GM21367 (cell line): ENCODE results near the gene STK16.
"Not testable (repeated sequence)": the region's sequence is repeated elsewhere in the genome, so short reads cannot be mapped to it uniquely, and the experiment has no call there.

Experiments used
- ATAC-seq: cut with Tn5 transposase; IDR thresholded peaks from one replicate; pipeline ENCODE4 v1.9.1; 2021; ENCODE audit not compliant: unreplicated experiment

The STK16 gene, protein sequence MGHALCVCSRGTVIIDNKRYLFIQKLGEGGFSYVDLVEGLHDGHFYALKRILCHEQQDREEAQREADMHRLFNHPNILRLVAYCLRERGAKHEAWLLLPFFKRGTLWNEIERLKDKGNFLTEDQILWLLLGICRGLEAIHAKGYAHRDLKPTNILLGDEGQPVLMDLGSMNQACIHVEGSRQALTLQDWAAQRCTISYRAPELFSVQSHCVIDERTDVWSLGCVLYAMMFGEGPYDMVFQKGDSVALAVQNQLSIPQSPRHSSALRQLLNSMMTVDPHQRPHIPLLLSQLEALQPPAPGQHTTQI

DNA sequence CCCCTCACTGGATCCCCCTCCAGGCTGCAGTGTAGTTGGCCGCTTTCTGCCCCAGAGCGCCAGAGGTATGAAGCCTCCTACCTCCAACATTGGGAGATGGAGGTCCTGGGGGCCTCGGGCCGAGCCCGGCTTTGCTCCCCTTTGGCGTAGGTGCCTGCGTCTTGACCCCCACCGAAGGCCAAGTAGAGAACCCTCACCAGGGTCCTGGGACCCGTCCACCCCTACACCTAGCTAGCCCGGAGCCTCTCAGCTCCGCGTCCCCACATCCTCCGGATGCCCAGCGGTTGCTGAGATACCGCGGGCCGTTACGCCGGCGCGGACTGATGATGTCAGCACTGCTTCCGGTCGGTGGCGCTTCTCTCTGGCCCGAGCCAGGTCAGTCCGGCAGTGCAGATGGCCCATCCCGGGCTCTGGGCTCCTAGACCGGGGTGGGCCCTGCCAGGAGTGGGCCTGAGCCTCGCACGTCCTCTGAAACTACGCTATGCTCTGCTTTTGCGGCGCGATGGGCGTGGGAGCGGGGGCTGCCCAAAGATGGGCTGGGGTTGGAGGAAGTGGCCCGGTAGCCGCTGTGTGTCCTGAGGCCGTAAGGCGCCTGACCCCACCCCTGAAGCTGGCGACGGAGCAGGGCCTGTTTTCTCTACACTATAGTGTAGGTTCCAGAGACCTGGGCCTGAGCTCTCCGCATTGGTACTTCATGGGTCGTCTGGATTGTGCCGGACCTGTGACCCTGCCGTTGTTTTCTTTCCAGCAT lies at the start of gene STK16, which contains the start of gene GLB1L:
Gene STK16 (plus strand): TSS at position 332 of the 751 bp plus-strand sequence. CDS start 521 bp downstream, outside the sequence.
Gene GLB1L (minus strand): TSS at position 297 of the 751 bp plus-strand sequence. CDS start 1,871 bp downstream, outside the sequence.
- peak; percentile 65 for ATAC-seq

DNA sequence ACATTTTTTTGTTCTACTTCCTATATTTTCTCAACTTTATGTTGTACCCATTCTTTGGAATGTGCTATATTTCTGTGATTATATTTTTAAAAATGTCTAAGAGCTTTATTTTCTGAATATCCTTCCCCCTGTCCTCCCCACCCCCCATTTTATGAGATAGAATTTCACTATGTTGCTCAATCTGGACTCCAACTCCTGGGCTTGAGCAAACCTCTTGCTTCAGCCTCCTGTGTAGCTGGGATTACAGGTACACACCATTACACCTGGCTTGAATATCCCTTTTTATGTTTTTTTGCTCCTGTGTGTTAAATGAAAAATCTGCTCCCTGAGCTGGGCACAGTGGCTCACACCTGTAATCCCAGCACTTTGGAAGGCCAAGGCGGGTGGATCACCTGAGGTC lies 47.9 kb upstream of the STK16 start:
- no peak for ATAC-seq

- no peak for ATAC-seq
Observed at GRCh38 chr2:219198974-219199373, 46.3 kb upstream of the STK16 start.

- no peak for ATAC-seq
Observed at GRCh38 chr2:219199470-219200211, 45.6 kb upstream of the STK16 start.

GRCh38 chr2:219200502-219201326 lies 44.6 kb upstream of the STK16 start:
- not testable (repeated sequence) for ATAC-seq

GRCh38 chr2:219201331-219201730 lies 43.9 kb upstream of the STK16 start:
- not testable (repeated sequence) for ATAC-seq

GRCh38 chr2:219204425-219205164 lies 40.7 kb upstream of the STK16 start:
- ATAC-seq = no peak

DNA sequence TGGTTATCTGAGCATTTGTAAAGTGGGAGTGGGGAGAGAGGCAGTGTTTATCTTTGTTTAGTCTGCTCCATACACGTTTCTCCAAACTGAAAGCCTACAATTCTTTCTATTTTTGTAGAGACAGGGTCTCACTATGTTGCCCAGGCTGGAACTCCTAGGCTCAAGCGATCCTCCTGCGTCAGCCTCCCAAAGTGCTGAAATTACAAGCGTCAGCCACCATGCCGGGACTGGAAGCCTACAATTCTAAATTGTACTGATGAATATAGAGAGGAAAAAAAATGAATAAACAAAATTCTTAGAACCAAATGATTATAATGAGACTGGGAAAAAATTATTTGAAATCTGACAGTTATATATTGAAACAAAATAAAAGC lies 40.1 kb upstream of the STK16 start:
- ATAC-seq = no peak

- no peak for ATAC-seq
Observed at GRCh38 chr2:219205981-219206327, 39.3 kb upstream of the STK16 start.

DNA sequence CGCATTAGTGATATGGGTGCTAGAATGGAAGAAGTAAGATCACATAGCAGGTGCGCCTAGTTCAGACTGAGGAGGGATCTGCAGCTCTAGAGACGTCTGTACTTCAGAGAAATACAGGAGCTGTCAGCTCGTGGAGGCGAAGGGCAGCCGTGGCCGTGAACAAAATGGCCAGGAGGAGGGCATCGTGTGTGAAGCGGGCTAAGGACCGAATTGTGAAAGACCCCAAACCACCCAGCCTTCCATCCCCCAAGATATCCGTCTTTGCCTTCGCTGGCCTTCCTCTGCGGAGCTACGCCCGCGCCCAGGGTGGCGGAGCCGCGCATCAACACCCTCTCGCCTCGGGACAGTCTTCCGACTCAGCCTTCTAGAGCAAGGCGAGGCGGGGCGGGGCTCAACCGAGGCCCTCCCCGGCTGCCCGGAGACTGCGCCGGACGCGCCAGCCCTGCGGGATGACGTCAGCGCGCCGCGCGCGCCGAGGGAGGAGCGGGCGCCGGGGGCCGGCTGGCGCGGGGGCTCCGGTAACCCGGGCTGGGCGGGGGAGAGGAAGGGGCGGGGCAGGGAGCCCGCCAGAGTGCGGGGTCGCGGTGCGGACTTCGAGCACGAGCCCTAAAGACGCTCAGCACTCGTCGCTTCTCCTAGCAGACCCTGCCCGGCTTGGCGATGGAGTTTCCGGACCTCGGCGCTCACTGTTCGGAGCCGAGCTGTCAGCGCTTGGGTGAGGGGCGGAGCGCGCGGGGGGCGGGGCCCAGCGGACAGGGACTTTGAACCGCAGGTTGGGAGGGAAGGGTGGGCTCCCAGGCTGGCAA lies 38.7 kb upstream of the STK16 start, which contains the start of gene ZFAND2B:
Gene ZFAND2B (plus strand): TSS at position 455 of the 806 bp plus-strand sequence. CDS start 206 bp downstream, at position 661.
- ATAC-seq = peak; percentile 94

GRCh38 chr2:219207134-219207883 lies 38.0 kb upstream of the STK16 start:
- no peak for ATAC-seq

DNA sequence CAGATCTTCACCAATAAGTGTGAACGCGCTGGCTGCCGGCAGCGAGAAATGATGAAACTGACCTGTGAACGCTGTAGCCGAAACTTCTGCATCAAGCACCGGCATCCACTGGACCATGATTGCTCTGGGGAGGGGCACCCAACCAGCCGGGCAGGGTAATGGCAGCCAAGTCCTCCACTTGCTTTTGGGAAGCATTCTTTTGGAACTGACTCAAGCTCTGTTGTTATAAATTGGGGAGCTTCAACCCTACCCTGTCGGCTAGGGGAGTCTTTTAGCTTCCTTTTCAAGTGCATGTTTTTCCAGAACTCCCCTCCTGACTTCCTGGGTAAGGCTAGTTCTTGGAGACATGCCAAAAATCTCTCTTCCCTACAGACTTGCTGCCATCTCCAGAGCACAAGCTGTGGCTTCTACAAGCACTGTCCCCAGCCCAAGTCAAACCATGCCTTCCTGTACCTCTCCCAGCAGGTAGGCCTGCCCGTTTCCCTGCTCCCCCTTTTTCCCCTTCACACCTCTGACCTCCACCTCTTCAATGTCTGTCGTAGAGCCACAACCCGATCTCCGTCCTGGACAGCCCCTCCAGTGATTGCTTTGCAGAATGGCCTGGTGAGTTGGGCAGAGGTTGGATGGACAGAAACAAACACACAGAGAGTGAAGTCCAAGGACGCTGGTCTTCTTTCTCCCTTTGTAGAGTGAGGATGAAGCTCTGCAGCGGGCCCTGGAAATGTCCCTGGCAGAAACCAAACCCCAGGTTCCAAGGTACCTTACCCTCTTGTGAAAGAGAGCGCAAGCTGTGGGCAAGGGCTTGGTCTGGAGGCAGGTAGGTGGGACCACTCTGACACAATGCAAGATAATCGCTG lies 37.2 kb upstream of the STK16 start:
- ATAC-seq = no peak

DNA sequence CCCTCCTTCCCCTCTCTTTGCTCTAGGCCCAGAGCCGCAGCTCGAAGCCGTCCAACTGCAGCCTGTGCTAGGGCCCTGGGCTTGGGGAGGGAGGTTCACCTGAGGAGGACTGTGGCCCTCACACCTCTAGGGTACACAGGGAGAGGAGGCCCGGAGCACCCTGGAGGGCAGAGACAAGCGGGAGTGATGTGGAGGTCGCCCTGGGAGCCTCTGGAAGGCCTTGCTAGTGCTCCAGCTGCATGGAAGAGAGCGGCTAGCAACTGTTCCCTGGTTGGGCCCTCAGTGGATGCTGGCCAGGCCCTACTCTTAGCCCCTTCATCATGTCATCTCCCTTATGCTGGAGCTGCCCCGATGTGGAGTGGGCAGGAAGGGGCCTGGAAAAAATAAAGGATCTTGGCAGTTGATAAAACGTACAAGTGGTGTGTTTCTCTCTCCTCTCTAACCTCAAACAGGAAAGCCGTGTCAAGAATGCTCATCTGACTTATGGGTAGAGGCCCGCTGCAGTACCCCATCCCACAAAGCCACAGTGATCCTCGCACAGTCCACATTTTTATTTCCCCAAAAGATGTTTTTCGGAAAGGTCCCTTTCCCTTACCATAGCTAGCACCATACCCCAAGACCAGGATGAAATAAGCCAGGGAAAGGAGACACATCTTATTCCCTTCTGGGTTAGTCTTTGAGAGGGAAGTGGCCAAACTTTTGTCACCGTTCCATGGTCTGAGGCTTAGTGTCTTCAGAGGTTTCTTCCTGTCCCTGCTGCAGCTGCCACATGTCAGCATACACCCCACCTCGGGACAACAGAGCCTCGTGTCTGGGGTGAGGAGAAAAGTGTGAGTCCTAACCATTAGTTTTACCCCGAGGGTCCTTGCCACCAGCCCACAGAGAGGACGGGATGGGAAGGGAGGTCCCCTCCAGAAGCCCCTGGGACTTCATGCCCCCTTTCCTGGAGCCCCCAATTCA lies 35.8 kb upstream of the STK16 start:
- no peak for ATAC-seq

- ATAC-seq = no peak
Observed at GRCh38 chr2:219210196-219210885, 34.9 kb upstream of the STK16 start.

GRCh38 chr2:219210886-219211362 lies 34.4 kb upstream of the STK16 start:
- no peak for ATAC-seq

DNA sequence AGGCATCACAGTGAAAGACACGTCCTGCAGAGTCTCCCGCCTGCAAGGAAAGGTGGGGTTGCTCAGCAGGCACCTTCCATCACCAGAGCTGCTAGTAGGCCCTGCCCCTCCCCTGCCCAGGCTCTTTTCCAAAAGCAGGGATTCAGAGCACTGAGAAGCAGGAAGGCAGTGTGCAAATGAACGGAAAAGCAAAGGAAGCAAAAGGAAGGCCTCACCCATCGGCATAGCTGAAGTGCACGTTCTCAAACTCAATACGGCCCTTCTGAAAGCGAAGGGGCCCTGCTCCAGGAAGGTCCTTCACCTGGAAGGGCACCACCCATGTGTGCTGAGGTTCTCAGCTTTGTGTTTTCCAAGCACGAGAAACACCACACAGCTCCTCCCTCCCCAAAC lies 32.3 kb upstream of the STK16 start:
- ATAC-seq = no peak
